Measurements from ENCODE around the gene KCNAB3.
A peak's percentile ranks its signal among the peaks of the same experiment; 100 is the strongest.

Gene KCNAB3

DNA sequence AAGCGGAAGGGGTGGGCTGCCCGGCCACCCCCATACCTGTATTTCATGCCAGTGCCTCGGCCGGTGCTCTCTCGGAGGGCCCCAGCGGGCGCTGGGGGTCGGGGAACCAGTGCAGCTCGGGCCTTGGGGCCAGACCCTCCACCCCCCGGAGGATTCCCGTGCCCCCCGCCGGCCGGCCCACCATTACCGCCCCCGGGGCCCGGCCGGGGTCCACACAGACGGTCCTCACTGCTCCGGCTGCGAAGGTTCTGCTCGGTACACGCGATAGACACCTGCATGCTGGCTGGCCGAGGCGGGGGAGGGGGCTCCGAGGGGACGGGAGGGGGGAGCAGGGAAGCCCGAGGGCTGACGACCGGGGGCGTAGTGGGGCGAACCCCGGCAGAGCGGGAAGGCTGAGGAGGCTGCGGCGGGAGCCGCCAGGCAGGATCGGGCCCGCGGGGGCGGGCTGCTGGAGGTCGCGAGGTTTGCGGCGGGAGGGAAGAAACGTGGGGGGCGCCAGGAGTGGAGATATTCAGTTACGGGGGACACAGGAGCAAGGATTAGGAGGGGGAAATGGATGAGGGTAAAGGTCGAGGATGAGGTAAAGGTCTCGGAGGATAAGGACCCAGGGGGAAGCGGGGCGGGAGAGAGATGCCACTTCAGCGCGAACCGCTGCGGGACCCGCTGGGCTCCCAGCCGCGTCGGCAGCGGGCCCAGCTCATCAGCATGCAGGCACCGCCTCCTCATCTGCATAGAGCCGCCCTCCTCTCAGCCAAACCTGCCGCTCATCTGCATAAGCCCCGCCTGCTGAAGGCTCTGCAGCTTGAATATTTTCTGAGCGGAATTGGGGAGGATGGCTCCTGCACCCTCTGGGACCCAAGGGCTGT, at the start of gene KCNAB3:
Gene KCNAB3 (minus strand): TSS at position 699 of the 866 bp plus-strand sequence. CDS start 421 bp downstream, at position 278.
- H3K4me3 ChIP-seq (ENCODE audit: low read depth, low read length): peak within 1 kb of the TSS; percentile 62

DNA sequence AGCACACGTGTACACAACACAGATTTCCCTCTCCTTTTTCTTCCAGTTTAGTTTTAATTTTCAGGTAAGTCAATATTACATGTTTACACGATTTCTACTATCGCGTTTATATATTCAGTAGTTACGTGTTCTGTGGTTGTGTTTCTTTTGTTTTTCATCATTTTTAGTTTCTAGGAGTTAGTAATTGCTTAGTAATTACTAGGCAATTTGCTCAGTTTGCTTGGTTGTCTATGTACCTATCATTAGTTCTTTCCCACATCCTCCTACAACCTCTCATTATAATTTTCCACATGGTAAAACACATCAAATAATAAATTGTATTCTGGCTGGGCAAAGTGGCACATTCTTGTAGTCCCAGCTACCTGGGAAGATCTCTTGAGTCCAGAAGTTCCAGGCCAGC, 48.1 kb upstream of the KCNAB3 start:
- TF ChIP-seq, protein P1, sequence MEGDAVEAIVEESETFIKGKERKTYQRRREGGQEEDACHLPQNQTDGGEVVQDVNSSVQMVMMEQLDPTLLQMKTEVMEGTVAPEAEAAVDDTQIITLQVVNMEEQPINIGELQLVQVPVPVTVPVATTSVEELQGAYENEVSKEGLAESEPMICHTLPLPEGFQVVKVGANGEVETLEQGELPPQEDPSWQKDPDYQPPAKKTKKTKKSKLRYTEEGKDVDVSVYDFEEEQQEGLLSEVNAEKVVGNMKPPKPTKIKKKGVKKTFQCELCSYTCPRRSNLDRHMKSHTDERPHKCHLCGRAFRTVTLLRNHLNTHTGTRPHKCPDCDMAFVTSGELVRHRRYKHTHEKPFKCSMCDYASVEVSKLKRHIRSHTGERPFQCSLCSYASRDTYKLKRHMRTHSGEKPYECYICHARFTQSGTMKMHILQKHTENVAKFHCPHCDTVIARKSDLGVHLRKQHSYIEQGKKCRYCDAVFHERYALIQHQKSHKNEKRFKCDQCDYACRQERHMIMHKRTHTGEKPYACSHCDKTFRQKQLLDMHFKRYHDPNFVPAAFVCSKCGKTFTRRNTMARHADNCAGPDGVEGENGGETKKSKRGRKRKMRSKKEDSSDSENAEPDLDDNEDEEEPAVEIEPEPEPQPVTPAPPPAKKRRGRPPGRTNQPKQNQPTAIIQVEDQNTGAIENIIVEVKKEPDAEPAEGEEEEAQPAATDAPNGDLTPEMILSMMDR (conservative IDR thresholded peaks at IDR 0.05; ENCODE audit: low read depth, low read length): no peak
- no peak overlapping the region for H3K4me3 ChIP-seq (ENCODE audit: low read depth, low read length)
- no peak for DNase-seq (ENCODE audit: low read depth)

More for the DNA sequence above, at the start of gene KCNAB3:
- DNase-seq (ENCODE audit: low read depth): peak; percentile 86
- TF ChIP-seq, protein P1 (conservative IDR thresholded peaks at IDR 0.05; ENCODE audit: low read depth, low read length): no peak

DNA sequence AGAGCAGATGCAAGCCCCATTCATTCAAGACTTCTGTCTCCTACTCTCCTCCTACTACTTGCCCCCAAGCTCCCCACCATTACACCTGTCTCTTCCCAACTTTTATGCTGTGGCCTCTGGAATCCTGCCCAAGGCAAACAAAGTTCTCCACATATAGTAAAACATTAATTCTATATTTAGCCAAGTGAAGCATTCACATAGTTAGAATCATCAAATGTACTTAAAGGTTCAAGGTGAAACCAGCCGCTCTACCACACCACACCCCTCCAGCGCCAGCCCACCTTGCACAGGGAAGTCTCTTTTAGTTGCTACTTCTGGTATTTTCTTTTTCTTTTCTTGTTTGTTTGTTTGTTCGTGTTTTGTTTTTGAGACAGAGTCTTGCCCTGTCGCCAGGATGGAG, 47.4 kb upstream of the KCNAB3 start:
- no peak for DNase-seq (ENCODE audit: low read depth)
- TF ChIP-seq, protein P1 (conservative IDR thresholded peaks at IDR 0.05; ENCODE audit: low read depth, low read length): no peak
- H3K4me3 ChIP-seq (ENCODE audit: low read depth, low read length): no peak overlapping the region

DNA sequence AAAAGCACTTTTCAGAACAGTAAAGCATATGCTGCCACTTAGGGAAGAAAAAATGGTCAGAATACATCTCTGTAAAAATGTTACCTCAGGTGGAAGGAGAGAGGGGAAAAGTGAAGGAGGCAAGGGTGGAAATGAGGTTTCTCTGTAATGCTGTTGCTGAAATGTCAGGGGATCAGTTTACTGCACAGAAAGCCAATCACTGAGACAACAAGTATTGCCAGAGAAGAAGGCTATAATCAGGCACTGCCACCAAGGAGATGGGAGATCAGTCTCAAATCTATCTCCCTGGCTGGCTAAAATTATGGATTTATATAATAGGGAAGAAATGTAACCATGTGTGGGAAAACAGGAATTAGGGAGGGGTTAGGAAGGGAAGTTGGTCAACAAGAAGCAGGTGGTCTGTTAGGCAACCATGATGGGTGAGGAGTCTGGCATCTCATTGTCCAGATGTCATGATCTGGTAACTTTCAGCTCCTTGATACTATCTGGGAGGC, 45.0 kb upstream of the KCNAB3 start:
- DNase-seq (ENCODE audit: low read depth): no peak
- no peak overlapping the region for H3K4me3 ChIP-seq (ENCODE audit: low read depth, low read length)
- TF ChIP-seq, protein P1 (conservative IDR thresholded peaks at IDR 0.05; ENCODE audit: low read depth, low read length): no peak

DNA sequence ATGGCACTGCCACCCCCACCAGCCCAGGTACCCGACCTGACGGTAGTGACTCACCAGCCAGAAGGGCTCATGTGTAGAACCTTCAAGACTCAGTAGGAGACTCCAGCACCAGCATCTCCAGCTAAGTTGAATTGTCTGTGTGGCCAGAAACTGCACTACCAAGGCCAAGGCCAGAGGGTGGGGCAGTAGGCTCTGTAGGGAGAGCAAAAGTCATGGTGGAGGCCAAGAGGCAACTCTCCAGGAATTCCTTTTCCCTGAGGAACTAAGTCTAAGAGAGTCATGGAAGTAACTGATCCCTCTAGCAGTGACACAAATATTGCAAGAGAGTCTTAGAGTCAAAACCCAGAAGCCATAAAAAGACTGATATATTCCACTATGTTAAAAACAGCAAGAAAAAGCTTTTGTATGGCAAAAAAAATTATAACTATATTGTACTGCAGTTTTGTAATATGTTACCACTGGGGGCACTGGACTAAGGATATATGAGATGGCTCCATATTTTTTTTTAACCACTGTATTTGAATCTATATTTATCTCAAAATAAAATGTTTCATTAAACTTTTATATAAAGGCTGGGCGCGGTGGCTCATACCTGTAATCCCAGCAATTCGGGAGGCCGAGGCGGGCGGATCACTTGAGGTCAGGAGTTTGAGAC, 42.6 kb upstream of the KCNAB3 start:
- H3K4me3 ChIP-seq (ENCODE audit: low read depth, low read length): no peak overlapping the region
- peak; percentile 48 for DNase-seq (ENCODE audit: low read depth)
- TF ChIP-seq, protein P1 (conservative IDR thresholded peaks at IDR 0.05; ENCODE audit: low read depth, low read length): peak; percentile 39

DNA sequence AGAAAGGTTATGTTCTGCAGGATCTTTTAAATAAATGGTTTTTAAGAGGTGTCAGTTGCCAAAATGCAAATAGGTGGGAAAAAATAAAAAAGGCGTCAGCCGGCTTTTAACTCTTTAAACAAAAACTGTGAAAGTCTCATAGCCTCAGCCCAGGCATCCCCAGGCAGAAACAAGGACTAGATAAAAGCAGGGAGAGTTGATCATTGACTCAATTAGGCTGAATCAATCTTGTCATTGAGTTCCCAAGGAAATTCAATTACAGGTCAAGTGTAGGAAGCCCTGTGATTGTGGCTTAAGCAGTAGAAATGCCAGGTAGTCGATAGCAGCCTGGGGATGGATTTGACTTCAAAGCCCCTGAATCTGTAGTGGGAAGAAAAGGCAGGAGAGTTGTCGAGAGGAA, 42.0 kb upstream of the KCNAB3 start:
- TF ChIP-seq, protein P1 (conservative IDR thresholded peaks at IDR 0.05; ENCODE audit: low read depth, low read length): no peak
- H3K4me3 ChIP-seq (ENCODE audit: low read depth, low read length): no peak overlapping the region
- no peak for DNase-seq (ENCODE audit: low read depth)
